HEK293T (cell line): ENCODE results near the gene SLC39A7.

ENCODE experiments used
- ARNT ChIP-seq: fragments of 450-650 bp; IDR thresholded peaks from 2 replicates; pipeline ENCODE4 v1.6.1; 2017; ENCODE audit warnings: mild to moderate bottlenecking
- ELF4 ChIP-seq: fragments of 450-650 bp; IDR thresholded peaks from 2 replicates; pipeline ENCODE4 v1.6.1; 2017; ENCODE audit warnings: antibody characterized with exemption
- FOXK2 ChIP-seq: fragments of 450-650 bp; IDR thresholded peaks from 2 replicates; pipeline ENCODE4 v1.6.1; 2016; ENCODE audit warnings: mild to moderate bottlenecking
- NFRKB ChIP-seq: fragments of 450-650 bp; IDR thresholded peaks from 2 replicates; pipeline ENCODE4 v1.6.1; 2016; ENCODE audit warnings: mild to moderate bottlenecking, moderate library complexity
- SP1 ChIP-seq: fragments of 450-650 bp; IDR thresholded peaks from 2 replicates; pipeline ENCODE4 v1.6.1; 2017
- SUZ12 ChIP-seq: fragments of 450-650 bp; IDR thresholded peaks from 2 replicates; pipeline ENCODE4 v1.6.1; 2016; ENCODE audit warnings: mild to moderate bottlenecking
- ZNF384 ChIP-seq: fragments of 450-650 bp; IDR thresholded peaks from 2 replicates; pipeline ENCODE4 v1.6.1; 2016
- TF ChIP-seq, protein P1 (sequence below): fragments of 450-650 bp; IDR thresholded peaks from 2 replicates; pipeline ENCODE4 v1.6.1; 2016

DNA sequence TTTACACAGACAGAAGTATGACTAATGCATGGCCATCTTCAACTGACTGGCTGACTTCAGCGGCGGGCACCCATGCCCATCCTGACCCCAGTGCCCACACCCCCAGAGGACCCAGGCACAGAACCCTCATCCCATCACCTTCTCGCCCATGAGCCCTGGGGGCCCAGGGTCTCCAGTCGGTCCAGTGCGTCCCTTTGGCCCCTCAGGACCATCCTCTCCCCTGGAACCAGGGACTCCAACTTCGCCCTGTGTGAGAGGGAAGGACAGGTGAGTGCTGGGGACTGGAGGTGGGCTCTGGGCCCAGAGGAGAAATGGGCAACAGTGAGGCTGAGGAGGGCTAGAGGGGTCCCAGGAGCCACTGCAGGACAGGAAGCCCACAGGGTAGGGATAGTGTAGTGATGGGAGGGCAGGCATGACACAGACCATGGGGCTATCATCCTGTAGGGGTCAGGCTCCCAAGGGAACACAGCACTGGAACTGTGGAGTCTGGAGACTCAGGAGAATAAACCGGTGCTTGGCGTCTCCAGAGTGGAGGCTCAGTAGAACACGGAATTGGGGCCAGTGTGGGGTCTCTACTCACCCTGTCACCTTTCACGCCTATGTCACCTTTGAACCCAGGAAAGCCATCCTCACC is 25.1 kb upstream of the SLC39A7 start:
- TF ChIP-seq NFRKB (no peak), SP1 (no peak), ARNT (no peak), SUZ12 (no peak), ZNF384 (no peak), FOXK2 (no peak), ELF4 (no peak)
- TF ChIP-seq, protein P1, sequence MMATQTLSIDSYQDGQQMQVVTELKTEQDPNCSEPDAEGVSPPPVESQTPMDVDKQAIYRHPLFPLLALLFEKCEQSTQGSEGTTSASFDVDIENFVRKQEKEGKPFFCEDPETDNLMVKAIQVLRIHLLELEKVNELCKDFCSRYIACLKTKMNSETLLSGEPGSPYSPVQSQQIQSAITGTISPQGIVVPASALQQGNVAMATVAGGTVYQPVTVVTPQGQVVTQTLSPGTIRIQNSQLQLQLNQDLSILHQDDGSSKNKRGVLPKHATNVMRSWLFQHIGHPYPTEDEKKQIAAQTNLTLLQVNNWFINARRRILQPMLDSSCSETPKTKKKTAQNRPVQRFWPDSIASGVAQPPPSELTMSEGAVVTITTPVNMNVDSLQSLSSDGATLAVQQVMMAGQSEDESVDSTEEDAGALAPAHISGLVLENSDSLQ, result no peak
